Breast epithelium (tissue), 4 donors: ENCODE data around the gene PHF21B. TPM values are rescaled to one million over a fixed set of nuclear protein-coding genes. Genes with fewer than 3 reads are reported as not detected.

Experiments
- DNase-seq, 2 donors: peaks; one replicate each; pipeline ENCODE4 v3.0.0-alpha.2; 2019; ENCODE audit warnings: low spot score in 2 of 2
- H3K27ac ChIP-seq, 2 donors: fragments of 200-600 bp; sonication (generic) in 1 of 2; one replicate each; pipeline ENCODE4 v1.5.1; 2016 to 2019; ENCODE audit warnings: mild to moderate bottlenecking in 1 of 2
- H3K27me3 ChIP-seq, 2 donors: fragments of 200-600 bp; sonication (generic) in 1 of 2; one replicate each; pipeline versions ENCODE4 v1.5.1 to v1.6.0; 2017 to 2019; ENCODE audit warnings: control low read depth in 1 of 2, mild to moderate bottlenecking in 1 of 2
- H3K36me3 ChIP-seq: fragments of 200-600 bp; one replicate; pipeline ENCODE4 v1.5.1; 2019
- H3K4me1 ChIP-seq, 2 donors: fragments of 200-600 bp; sonication (generic); one replicate each; pipeline ENCODE4 v1.5.1; 2016 to 2019; ENCODE audit warnings: control low read depth in 1 of 2
- H3K4me3 ChIP-seq, 3 donors: fragments of 200-600 bp; sonication (generic); 1 replicate in 2 of 3; 2 replicates in 1 of 3; pipeline ENCODE4 v1.5.1; 2016 to 2019; ENCODE audit warnings: mild to moderate bottlenecking in 3 of 3, moderate library complexity in 2 of 3
- H3K9me3 ChIP-seq, 2 donors: fragments of 200-600 bp; sonication (generic) in 1 of 2; one replicate each; pipeline ENCODE4 v1.5.1; 2016 to 2019; ENCODE audit warnings: control low read depth in 1 of 2
- CTCF ChIP-seq, 3 donors: fragments of 450-650 bp; IDR thresholded peaks; one replicate each; pipeline ENCODE4 v1.5.1; 2016 to 2017; ENCODE audit warnings: antibody characterized with exemption in 3 of 3, mild to moderate bottlenecking in 3 of 3, moderate library complexity in 3 of 3
- POLR2A ChIP-seq: fragments of 450-650 bp; IDR thresholded peaks from one replicate; pipeline ENCODE4 v1.6.1; 2016; ENCODE audit warnings: antibody characterized with exemption, mild to moderate bottlenecking, moderate library complexity
- POLR2AphosphoS5 ChIP-seq, 3 donors: sonication (generic); formaldehyde crosslinking; IDR thresholded peaks; one replicate each; pipeline ENCODE4 v1.6.1; 2017; ENCODE audit warnings: antibody characterized with exemption in 3 of 3
- intact Hi-C: fragments of 100-400 bp; cut with DNase I; formaldehyde crosslinking; loops from one replicate; pipeline ENCODE4 v1.15.1; 2023; ENCODE audit warnings: low total_unique reads
- total RNA-seq, 3 donors: library from RNA; depleted of rRNA; stranded (reverse); fragments of >200 nt; gene quantifications; one replicate each; pipeline ENCODE4 v1.1.0, GENCODE V29; 2016

Gene PHF21B
- total RNA-seq, 3 donors from 2014 or later = 3.6 to 4.1 TPM; not detected in 1

- no peaks in the 10 kb centered on the region for H3K9me3 ChIP-seq
- no peak overlapping the region for H3K27ac ChIP-seq
- H3K4me1 ChIP-seq = no peaks in the 10 kb centered on the region
- no peak for TF ChIP-seq POLR2A
- TF ChIP-seq CTCF (IDR thresholded peaks at IDR 0.05) = no peak
- no peak for TF ChIP-seq POLR2AphosphoS5 (IDR thresholded peaks at IDR 0.05)
- no peak overlapping the region for H3K4me3 ChIP-seq
- no peak for DNase-seq
- intact Hi-C loops = no loop called here
- H3K36me3 ChIP-seq = no peaks in the 10 kb centered on the region
- H3K27me3 ChIP-seq = no peaks in the 10 kb centered on the region
Measured at GRCh38 chr22:44847892-44848291, 161.9 kb downstream of the PHF21B start.

- no peak for TF ChIP-seq POLR2A
- no peak for TF ChIP-seq CTCF (IDR thresholded peaks at IDR 0.05)
- no peak for TF ChIP-seq POLR2AphosphoS5 (IDR thresholded peaks at IDR 0.05)
- intact Hi-C loops = no loop called here
Measured at GRCh38 chr22:44847380-44847779, 162.4 kb downstream of the PHF21B start.

GRCh38 chr22:44846726-44847275, 163.0 kb downstream of the PHF21B start:
- TF ChIP-seq POLR2A (no peak), CTCF (IDR thresholded peaks at IDR 0.05) (no peak), POLR2AphosphoS5 (IDR thresholded peaks at IDR 0.05) (no peak)
- H3K36me3 ChIP-seq = no peaks in the 10 kb centered on the region
- no peak overlapping the region for H3K4me3 ChIP-seq
- H3K4me1 ChIP-seq = no peaks in the 10 kb centered on the region
- no peak for DNase-seq
- H3K27me3 ChIP-seq = no peaks in the 10 kb centered on the region
- intact Hi-C loops = no loop called here
- no peak overlapping the region for H3K27ac ChIP-seq
- no peaks in the 10 kb centered on the region for H3K9me3 ChIP-seq

More at GRCh38 chr22:44847380-44847779, 162.4 kb downstream of the PHF21B start:
- no peaks in the 10 kb centered on the region for H3K9me3 ChIP-seq
- H3K4me3 ChIP-seq = no peak overlapping the region
- DNase-seq = no peak
- no peaks in the 10 kb centered on the region for H3K4me1 ChIP-seq
- no peak overlapping the region for H3K27ac ChIP-seq
- no peaks in the 10 kb centered on the region for H3K27me3 ChIP-seq
- H3K36me3 ChIP-seq = no peaks in the 10 kb centered on the region

- Histone ChIP-seq H3K27ac (no peak overlapping the region), H3K36me3 (no peaks in the 10 kb centered on the region), H3K9me3 (no peaks in the 10 kb centered on the region), H3K4me3 (no peak overlapping the region), H3K4me1 (no peaks in the 10 kb centered on the region), H3K27me3 (no peaks in the 10 kb centered on the region)
- intact Hi-C loops = no loop called here
- TF ChIP-seq POLR2A (no peak), POLR2AphosphoS5 (IDR thresholded peaks at IDR 0.05) (no peak), CTCF (IDR thresholded peaks at IDR 0.05) (no peak)
- no peak for DNase-seq
Measured at GRCh38 chr22:44845796-44846720, 163.7 kb downstream of the PHF21B start.

GRCh38 chr22:44845191-44845590, 164.6 kb downstream of the PHF21B start:
- TF ChIP-seq POLR2AphosphoS5 (IDR thresholded peaks at IDR 0.05) = no peak
- no peak for TF ChIP-seq POLR2A
- no peak for TF ChIP-seq CTCF (IDR thresholded peaks at IDR 0.05)
- DNase-seq = no peak
- Histone ChIP-seq H3K4me3 (no peak overlapping the region), H3K27ac (no peak overlapping the region), H3K4me1 (no peaks in the 10 kb centered on the region), H3K27me3 (no peaks in the 10 kb centered on the region), H3K36me3 (no peaks in the 10 kb centered on the region), H3K9me3 (no peaks in the 10 kb centered on the region)
- intact Hi-C loops = no loop called here
